SU-DHL-6 (cell line): ENCODE results near the gene ATP7A.

ENCODE experiments used
- EZH2phosphoT487 ChIP-seq: fragments of 200-600 bp; sonication (generic), shearing (Covaris generic); conservative IDR thresholded peaks from 2 replicates; pipeline ENCODE4 v1.6.1; 2018; ENCODE audit warnings: mild to moderate bottlenecking, antibody characterized with exemption, low read length, moderate library complexity, mixed read lengths
- TF ChIP-seq, protein P1 (sequence below): fragments of 200-600 bp; sonication (generic); IDR thresholded peaks from one replicate; pipeline ENCODE4 v1.5.1; 2017; ENCODE audit warnings: antibody characterized with exemption, mild to moderate bottlenecking, low read length, moderate library complexity; ENCODE audit not compliant: insufficient read depth, poor library complexity, severe bottlenecking

DNA sequence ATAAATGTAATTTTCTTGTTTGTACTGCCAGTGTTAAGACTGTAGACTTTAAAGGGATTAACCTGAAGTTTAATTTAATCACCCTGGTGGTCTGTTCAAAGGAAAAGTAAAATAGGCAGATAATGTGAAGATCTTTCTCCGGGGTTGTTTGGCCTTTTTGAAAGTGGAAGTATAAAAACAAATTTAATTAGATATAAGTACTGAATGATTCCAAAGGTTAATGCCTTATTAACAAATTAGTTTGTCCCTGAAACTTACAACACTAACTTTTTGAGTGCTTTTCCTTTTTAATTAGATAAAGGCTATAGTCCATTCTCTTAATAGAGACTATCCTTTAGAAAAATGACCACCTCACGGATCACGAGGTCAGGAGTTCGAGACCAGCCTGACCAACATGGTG is 69.4 kb downstream of the ATP7A start:
- TF ChIP-seq, protein P1, sequence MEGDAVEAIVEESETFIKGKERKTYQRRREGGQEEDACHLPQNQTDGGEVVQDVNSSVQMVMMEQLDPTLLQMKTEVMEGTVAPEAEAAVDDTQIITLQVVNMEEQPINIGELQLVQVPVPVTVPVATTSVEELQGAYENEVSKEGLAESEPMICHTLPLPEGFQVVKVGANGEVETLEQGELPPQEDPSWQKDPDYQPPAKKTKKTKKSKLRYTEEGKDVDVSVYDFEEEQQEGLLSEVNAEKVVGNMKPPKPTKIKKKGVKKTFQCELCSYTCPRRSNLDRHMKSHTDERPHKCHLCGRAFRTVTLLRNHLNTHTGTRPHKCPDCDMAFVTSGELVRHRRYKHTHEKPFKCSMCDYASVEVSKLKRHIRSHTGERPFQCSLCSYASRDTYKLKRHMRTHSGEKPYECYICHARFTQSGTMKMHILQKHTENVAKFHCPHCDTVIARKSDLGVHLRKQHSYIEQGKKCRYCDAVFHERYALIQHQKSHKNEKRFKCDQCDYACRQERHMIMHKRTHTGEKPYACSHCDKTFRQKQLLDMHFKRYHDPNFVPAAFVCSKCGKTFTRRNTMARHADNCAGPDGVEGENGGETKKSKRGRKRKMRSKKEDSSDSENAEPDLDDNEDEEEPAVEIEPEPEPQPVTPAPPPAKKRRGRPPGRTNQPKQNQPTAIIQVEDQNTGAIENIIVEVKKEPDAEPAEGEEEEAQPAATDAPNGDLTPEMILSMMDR, result no peak
- TF ChIP-seq EZH2phosphoT487, result no peak
